Mesothelial cell of epicardium (in vitro differentiated cells): ENCODE data around the gene LAMC3. TPM values are rescaled to one million over a fixed set of nuclear protein-coding genes. Genes with fewer than 3 reads are reported as not detected.

Experiments
- DNase-seq, 2 experiments: peaks; one replicate each; pipeline ENCODE4 v3.0.0; 2021; ENCODE audit warnings: low spot score in 2 of 2; ENCODE audit not compliant: unreplicated experiment in 2 of 2
- H3K27ac Mint-ChIP-seq: 2 replicates; pipeline ENCODE4 v1.8.0; 2021; ENCODE audit warnings: mixed read lengths
- H3K27me3 Mint-ChIP-seq: 2 replicates; pipeline ENCODE4 v1.8.0; 2021; ENCODE audit warnings: low read depth, mixed read lengths
- H3K36me3 Mint-ChIP-seq: 2 replicates; pipeline ENCODE4 v1.8.0; 2021; ENCODE audit warnings: mixed read lengths
- H3K4me1 Mint-ChIP-seq: 2 replicates; pipeline ENCODE4 v1.8.0; 2021; ENCODE audit warnings: mixed read lengths
- H3K4me3 Mint-ChIP-seq: 2 replicates; pipeline ENCODE4 v1.8.0; 2021; ENCODE audit warnings: mild to moderate bottlenecking, moderate library complexity, mixed read lengths
- H3K9me3 Mint-ChIP-seq: 2 replicates; pipeline ENCODE4 v1.8.0; 2021; ENCODE audit warnings: mixed read lengths
- CTCF ChIP-seq: fragments of 200-600 bp; sonication (generic); IDR thresholded peaks from one replicate; pipeline ENCODE4 v1.5.0; 2021; ENCODE audit warnings: antibody characterized with exemption; ENCODE audit not compliant: unreplicated experiment
- total RNA-seq: library from RNA; stranded (reverse); gene quantifications from 3 replicates; pipeline ENCODE4 v1.2.1, GENCODE V29; 2021

LAMC3 gene
- total RNA-seq, 1 donor from 2014 or later, result 18.3 TPM

DNA sequence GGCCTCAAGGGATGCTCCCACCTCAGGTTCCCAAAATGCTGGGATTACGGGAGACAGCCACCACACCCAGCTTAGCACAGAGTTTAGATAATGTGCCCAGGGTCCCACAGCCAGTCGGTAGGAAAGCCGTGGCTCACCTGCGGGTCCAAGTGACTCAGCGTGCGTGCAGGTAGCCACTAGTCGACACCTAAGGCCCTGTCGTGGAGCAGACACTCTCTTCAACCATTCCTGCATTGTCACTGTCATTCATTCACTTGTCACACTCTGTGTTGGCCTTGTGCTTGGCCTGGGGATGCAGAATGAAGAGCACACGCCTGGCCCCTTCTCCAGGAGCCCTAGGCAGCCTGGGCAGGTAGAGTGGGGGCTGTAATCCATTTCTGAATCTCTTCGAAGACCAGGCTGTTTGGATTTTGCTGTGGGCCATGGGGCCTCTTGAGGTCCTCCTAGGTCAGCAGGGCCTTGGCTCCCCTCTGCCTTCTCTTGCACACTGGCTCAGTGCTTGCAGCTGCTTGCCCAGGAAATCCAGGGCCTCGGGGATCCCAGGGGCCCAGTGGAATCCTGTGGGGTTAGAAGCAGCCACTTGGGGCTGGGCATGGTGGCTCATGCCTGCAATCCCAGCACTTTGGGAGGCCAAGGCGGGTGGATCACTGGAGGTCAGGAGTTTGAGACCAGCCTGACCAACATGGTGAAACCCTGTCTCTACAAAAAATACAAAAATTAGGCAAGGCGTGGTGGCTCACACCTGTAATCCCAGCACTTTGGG is 81.2 kb downstream of the LAMC3 start:
- Mint-ChIP-seq H3K27ac (no peak overlapping the region), H3K4me1 (no peaks in the 10 kb centered on the region), H3K36me3 (no peaks in the 10 kb centered on the region), H3K9me3 (no peaks in the 10 kb centered on the region), H3K4me3 (no peak overlapping the region), H3K27me3 (peaks cover 15% of the 10 kb centered on the region)
- TF ChIP-seq CTCF, result no peak
- DNase-seq, result no peak

DNA sequence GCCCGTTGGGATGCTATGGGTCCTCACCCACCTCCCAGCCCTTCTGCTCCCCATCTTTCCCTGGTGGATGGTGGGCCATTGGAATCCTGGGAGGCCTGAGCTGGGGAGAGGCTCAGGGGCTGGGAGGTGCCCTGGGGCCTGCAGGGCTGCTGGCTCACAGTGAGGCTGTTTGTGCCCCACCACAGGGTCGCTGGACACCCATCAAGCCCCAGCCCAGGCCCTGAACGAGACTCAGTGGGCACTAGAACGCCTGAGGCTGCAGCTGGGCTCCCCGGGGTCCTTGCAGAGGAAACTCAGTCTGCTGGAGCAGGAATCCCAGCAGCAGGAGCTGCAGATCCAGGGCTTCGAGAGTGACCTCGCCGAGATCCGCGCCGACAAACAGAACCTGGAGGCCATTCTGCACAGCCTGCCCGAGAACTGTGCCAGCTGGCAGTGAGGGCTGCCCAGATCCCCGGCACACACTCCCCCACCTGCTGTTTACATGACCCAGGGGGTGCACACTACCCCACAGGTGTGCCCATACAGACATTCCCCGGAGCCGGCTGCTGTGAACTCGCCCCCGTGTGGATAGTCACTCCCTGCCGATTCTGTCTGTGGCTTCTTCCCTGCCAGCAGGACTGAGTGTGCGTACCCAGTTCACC is 82.5 kb downstream of the LAMC3 start:
- Mint-ChIP-seq H3K27ac (no peak overlapping the region), H3K9me3 (no peaks in the 10 kb centered on the region), H3K4me3 (no peak overlapping the region), H3K4me1 (peaks cover 3% of the 10 kb centered on the region), H3K36me3 (no peaks in the 10 kb centered on the region), H3K27me3 (peaks cover 24% of the 10 kb centered on the region)
- no peak for DNase-seq
- TF ChIP-seq CTCF, result no peak

GRCh38 chr9:131092030-131092429 is 83.1 kb downstream of the LAMC3 start:
- H3K9me3 Mint-ChIP-seq, result no peaks in the 10 kb centered on the region
- TF ChIP-seq CTCF, result no peak
- no peak for DNase-seq
- H3K27ac Mint-ChIP-seq, result no peak overlapping the region
- H3K27me3 Mint-ChIP-seq, result peaks cover 24% of the 10 kb centered on the region
- peaks cover 3% of the 10 kb centered on the region for H3K4me1 Mint-ChIP-seq
- no peak overlapping the region for H3K4me3 Mint-ChIP-seq
- H3K36me3 Mint-ChIP-seq, result no peaks in the 10 kb centered on the region

DNA sequence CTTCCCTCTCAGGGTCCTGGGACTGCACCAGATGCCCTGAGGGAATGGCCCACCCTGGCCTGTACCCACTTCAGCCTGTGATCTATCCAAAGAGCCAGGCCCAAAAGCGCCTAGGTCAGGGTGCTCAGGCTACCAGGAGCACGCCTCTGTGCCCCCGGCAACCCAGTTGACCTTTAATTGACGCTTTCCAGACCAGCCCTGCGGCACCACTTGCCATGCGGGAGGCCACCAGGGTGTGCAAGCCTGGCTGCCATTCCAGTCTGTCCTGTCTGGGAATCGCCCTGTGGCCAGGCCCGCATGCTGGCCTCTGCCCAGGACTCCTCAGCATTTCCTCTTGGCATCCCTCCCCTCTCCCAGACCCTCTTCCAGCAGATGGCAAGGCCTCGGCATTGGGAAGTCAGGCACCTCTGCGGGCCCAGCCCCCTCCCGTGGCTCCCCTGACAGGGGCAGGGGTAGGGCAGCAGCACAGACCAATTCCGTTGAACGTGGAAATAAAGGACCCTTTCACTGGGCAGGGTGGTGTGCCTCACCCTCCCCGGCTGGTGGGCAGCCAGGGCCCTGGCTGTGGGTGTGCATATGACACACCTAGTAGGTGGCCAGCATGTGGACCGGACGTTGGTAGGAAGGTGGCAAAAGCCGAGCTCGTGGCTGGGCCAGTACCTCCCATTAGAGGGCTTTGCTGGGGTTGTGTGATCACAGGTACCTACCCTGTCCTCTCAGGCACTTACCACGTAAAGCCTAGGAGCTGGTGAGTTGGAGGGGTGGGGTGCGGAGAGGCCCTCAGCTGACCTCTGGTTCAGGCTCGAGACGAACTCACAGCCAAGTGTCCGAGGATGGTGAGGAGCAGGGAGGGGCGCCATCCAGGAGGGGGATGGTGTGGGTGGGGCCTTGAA is 83.8 kb downstream of the LAMC3 start:
- H3K9me3 Mint-ChIP-seq, result no peaks in the 10 kb centered on the region
- H3K4me3 Mint-ChIP-seq, result no peak overlapping the region
- H3K27me3 Mint-ChIP-seq, result peaks cover 29% of the 10 kb centered on the region
- H3K4me1 Mint-ChIP-seq, result peaks cover 9% of the 10 kb centered on the region
- no peak for DNase-seq
- TF ChIP-seq CTCF, result no peak
- H3K36me3 Mint-ChIP-seq, result no peaks in the 10 kb centered on the region
- no peak overlapping the region for H3K27ac Mint-ChIP-seq

GRCh38 chr9:131094015-131094414 is 85.0 kb downstream of the LAMC3 start:
- H3K36me3 Mint-ChIP-seq, result no peaks in the 10 kb centered on the region
- H3K4me3 Mint-ChIP-seq, result no peak overlapping the region
- H3K27ac Mint-ChIP-seq, result no peak overlapping the region
- no peak for TF ChIP-seq CTCF
- H3K9me3 Mint-ChIP-seq, result no peaks in the 10 kb centered on the region
- peaks cover 12% of the 10 kb centered on the region for H3K4me1 Mint-ChIP-seq
- H3K27me3 Mint-ChIP-seq, result peaks cover 29% of the 10 kb centered on the region
- no peak for DNase-seq
